GM10266 (cell line): ENCODE results near the gene CDHR2.

Source experiments
- DNase-seq: peaks from one replicate; pipeline ENCODE4 v3.0.0; 2012; ENCODE audit errors: extremely low spot score
- CTCF ChIP-seq: IDR thresholded peaks from 2 replicates; pipeline ENCODE4 v1.5.1; 2012; ENCODE audit warnings: mild to moderate bottlenecking, low read depth; ENCODE audit not compliant: control insufficient read depth, insufficient read depth; ENCODE audit errors: missing control alignments

Gene CDHR2

GRCh38 chr5:176529741-176530141 lies 19.4 kb upstream of the CDHR2 start:
- peak; percentile 52 for DNase-seq
- TF ChIP-seq CTCF = no peak

GRCh38 chr5:176530393-176530982 lies 18.7 kb upstream of the CDHR2 start:
- DNase-seq = no peak

GRCh38 chr5:176530983-176531901 lies 17.9 kb upstream of the CDHR2 start:
- peak; percentile 29 for DNase-seq
- no peak for TF ChIP-seq CTCF

More at GRCh38 chr5:176530393-176530982, 18.7 kb upstream of the CDHR2 start:
- TF ChIP-seq CTCF = no peak

- DNase-seq = no peak
These were observed 17.1 kb upstream of the CDHR2 start for GRCh38 chr5:176531902-176532493.

GRCh38 chr5:176532795-176533194 lies 16.3 kb upstream of the CDHR2 start:
- no peak for DNase-seq
- no peak for TF ChIP-seq CTCF

More at GRCh38 chr5:176531902-176532493, 17.1 kb upstream of the CDHR2 start:
- no peak for TF ChIP-seq CTCF

- no peak for TF ChIP-seq CTCF
- DNase-seq = no peak
These were observed 15.8 kb upstream of the CDHR2 start for GRCh38 chr5:176533390-176533789.
